Activated naive CD8-positive, alpha-beta T cell treated with anti-CD3 and anti-CD28 coated beads for 36 hours (primary cell): Measurements from ENCODE around the gene ZNF132. TPM values are rescaled to one million over a fixed set of nuclear protein-coding genes. Genes with fewer than 3 reads are reported as not detected.
"Not testable (repeated sequence)": the region's sequence is repeated elsewhere in the genome, so short reads cannot be mapped to it uniquely, and the experiment has no call there.

ENCODE experiments used
- DNase-seq: peaks from one replicate; pipeline ENCODE4 v3.0.0; 2021
- H3K27ac Mint-ChIP-seq: one replicate; pipeline ENCODE4 v1.8.0; 2022; ENCODE audit warnings: mild to moderate bottlenecking, moderate library complexity, mixed read lengths
- H3K27me3 Mint-ChIP-seq: one replicate; pipeline ENCODE4 v1.8.0; 2022; ENCODE audit warnings: mild to moderate bottlenecking, mixed read lengths
- H3K36me3 Mint-ChIP-seq: one replicate; pipeline ENCODE4 v1.8.0; 2021; ENCODE audit warnings: mild to moderate bottlenecking, mixed read lengths
- H3K4me1 Mint-ChIP-seq: one replicate; pipeline ENCODE4 v1.8.0; 2021; ENCODE audit warnings: mixed read lengths
- H3K4me3 Mint-ChIP-seq: one replicate; pipeline ENCODE4 v1.8.0; 2022; ENCODE audit warnings: mild to moderate bottlenecking, moderate library complexity, mixed read lengths
- H3K9me3 Mint-ChIP-seq: one replicate; pipeline ENCODE4 v1.8.0; 2022; ENCODE audit warnings: mixed read lengths
- total RNA-seq, 2 experiments: library from RNA; stranded (reverse); gene quantifications; one replicate each; pipeline ENCODE4 v1.2.3, GENCODE V29; 2021

ZNF132 gene
- total RNA-seq, 2 experiments from 2014 or later: 4.3 TPM

DNA sequence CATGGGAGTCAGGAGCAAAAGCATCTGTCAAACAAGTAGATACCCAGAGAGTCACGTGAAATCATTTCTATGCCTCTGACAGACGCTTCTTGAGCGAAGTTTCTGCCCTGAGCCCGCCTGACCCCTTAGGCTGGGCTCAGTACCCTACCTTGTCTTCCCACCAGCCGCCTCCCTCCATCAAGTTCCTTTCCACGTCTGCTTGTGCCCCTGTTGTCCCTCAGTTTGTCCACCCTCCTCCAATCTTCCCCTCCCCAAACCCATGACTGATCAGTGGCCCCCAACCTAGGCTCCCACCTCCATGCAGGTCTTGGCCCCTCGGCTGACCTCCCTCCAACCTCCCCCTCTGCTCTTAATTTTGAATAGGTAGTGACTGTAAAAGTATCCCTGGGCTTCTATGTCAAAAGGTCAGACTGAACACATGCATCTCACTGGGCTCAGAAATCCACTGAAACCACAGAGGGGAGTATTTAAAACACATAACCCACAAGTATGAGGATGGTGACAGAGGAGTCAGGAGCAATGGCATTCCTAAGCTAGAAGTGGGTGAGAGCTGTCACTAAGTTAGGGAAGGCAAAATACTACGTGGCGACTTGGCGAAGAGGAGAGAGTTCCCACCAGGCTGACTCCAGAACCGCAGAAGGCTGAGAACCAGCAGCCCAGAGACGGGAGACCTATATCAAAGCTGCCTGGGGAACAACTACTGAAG lies 34.5 kb upstream of the ZNF132 start:
- Mint-ChIP-seq H3K36me3 (peaks cover 9% of the 10 kb centered on the region), H3K9me3 (no peaks in the 10 kb centered on the region), H3K27me3 (no peaks in the 10 kb centered on the region), H3K4me1 (peaks cover 22% of the 10 kb centered on the region), H3K4me3 (peak overlapping the region; percentile 14), H3K27ac (peak overlapping the region; percentile 15)
- DNase-seq: no peak

DNA sequence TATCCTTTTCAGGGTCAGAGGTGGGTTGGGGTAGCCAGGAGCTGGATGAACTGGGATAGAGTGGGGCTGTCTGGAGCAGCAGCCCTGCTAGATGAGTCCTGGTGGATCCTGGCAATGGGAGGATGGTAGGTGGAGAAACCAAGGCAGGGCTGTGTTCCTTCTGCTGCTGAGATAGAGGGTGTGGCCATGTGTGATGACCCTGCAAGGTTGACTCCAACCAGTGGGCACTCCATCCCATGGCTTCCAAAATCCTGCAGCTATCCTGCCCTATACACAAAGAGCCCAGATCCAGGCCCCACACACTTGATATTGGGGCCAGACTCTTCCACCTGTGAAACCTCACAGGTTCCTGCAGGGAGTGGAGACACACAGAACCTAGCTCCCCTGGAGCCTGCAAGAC lies 33.8 kb upstream of the ZNF132 start:
- Mint-ChIP-seq H3K36me3 (peaks cover 9% of the 10 kb centered on the region), H3K4me3 (peak overlapping the region; percentile 14), H3K27me3 (no peaks in the 10 kb centered on the region), H3K27ac (no peak overlapping the region), H3K9me3 (no peaks in the 10 kb centered on the region), H3K4me1 (peaks cover 25% of the 10 kb centered on the region)
- DNase-seq: no peak

DNA sequence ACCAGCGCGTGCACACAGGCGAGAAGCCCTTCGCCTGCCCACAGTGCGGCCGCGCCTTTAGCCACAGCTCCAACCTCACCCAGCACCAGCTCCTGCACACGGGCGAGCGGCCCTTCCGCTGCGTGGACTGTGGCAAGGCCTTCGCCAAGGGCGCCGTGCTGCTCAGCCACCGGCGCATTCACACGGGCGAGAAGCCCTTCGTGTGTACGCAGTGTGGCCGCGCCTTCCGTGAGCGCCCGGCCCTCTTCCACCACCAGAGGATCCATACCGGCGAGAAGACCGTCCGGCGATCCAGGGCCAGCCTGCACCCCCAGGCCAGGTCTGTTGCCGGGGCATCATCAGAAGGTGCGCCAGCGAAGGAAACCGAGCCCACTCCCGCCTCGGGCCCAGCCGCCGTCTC lies 31.8 kb upstream of the ZNF132 start:
- Mint-ChIP-seq H3K27me3 (no peaks in the 10 kb centered on the region), H3K4me3 (no peak overlapping the region), H3K4me1 (peaks cover 33% of the 10 kb centered on the region), H3K36me3 (peaks cover 22% of the 10 kb centered on the region), H3K9me3 (no peaks in the 10 kb centered on the region), H3K27ac (no peak overlapping the region)
- DNase-seq: no peak

DNA sequence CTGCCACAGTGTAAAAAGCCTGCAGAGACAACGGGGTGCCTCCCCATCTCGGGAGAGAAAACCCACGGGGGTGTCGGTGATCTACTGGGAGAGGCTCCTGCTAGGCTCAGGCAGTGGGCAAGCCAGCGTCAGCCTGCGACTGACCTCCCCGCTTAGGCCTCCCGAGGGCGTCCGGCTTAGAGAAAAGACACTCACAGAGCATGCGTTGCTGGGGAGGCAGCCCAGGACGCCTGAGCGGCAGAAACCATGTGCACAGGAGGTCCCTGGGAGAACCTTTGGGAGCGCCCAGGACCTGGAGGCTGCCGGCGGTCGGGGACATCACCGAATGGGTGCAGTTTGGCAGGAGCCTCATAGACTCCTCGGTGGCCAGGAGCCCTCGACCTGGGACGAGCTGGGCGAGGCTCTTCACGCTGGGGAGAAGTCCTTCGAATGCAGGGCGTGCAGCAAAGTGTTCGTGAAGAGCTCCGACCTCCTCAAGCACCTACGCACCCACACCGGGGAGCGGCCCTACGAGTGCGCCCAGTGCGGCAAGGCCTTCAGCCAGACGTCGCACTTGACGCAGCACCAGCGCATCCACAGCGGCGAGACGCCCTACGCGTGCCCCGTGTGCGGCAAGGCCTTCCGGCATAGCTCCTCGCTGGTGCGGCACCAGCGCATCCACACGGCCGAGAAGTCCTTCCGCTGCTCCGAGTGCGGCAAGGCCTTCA lies 31.0 kb upstream of the ZNF132 start:
- not testable (repeated sequence) for H3K27me3 Mint-ChIP-seq, DNase-seq, H3K4me3 Mint-ChIP-seq, H3K9me3 Mint-ChIP-seq, H3K27ac Mint-ChIP-seq
- peaks cover 22% of the 10 kb centered on the region for H3K36me3 Mint-ChIP-seq
- H3K4me1 Mint-ChIP-seq: peaks cover 35% of the 10 kb centered on the region

DNA sequence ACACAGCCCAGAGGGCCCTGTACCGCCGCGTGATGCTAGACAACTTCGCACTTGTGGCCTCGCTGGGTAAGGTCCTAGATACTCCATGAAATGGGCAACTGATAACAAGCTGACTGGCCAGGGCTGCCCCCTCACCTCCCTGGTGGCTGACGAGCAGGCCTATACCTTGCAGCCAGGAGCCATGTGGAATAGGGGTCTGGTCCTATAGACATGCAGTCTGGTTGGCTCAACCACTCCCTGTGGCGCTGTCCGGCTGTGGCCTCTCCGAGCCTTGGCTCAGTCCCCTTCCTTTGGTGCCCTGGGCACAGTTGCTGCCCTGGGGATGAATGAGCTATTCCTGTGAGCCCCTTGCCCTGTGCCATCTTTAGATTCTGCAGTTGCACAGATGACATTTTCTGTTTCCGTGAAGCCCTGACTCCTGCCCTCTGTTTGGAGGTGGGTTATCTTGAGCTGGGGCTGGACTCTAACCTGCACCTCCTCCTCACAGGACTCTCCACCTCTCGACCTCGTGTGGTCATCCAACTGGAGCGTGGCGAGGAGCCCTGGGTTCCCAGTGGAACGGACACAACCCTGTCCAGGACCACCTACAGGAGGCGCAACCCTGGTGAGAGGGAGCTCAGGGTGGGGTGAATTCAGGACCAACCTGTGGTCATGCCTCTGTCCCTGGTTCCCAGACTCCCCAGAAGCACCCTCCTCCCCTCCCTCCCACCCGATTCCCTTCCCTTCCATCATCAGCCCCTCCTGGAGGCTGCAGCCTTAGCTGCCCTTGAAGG lies 29.5 kb upstream of the ZNF132 start:
- no peak for DNase-seq
- Mint-ChIP-seq H3K4me1 (peaks cover 27% of the 10 kb centered on the region), H3K9me3 (no peaks in the 10 kb centered on the region), H3K4me3 (peak overlapping the region; percentile 10), H3K27me3 (no peaks in the 10 kb centered on the region), H3K36me3 (peaks cover 22% of the 10 kb centered on the region), H3K27ac (no peak overlapping the region)

DNA sequence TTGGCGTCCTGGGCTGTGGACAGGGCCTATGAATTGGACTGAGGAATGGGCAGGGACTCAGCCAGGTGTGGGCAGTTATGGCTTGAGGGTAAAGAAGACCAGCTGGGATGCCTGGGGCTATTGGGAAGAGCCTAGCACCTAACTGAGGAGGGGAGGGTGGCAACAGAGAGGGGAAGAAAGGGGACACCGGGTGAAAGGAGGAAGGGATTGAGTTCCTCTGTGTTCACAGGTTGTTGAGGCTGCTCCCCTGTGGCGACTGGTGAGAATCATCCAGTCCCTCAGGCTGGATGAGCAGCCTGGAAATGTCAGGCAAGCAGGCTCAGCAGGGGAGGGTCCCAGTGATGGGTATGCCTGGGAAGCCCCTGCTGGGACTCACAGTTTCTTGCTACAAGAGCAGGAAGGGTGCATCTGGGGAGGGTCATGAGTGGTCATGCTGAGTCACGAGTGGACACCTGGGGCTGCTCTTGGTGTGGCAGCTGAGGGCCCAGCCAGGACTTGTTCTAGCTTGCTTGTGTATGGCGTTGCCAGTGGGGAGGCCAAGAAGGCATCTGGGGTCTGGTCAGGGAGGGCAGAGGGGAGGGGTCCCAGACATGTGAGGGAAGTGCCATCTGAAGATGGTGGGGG lies 28.4 kb upstream of the ZNF132 start:
- Mint-ChIP-seq H3K36me3 (peaks cover 22% of the 10 kb centered on the region), H3K27ac (peak overlapping the region; percentile 25), H3K9me3 (no peaks in the 10 kb centered on the region), H3K27me3 (no peaks in the 10 kb centered on the region), H3K4me1 (peaks cover 19% of the 10 kb centered on the region), H3K4me3 (peak overlapping the region; percentile 91)
- DNase-seq: no peak

DNA sequence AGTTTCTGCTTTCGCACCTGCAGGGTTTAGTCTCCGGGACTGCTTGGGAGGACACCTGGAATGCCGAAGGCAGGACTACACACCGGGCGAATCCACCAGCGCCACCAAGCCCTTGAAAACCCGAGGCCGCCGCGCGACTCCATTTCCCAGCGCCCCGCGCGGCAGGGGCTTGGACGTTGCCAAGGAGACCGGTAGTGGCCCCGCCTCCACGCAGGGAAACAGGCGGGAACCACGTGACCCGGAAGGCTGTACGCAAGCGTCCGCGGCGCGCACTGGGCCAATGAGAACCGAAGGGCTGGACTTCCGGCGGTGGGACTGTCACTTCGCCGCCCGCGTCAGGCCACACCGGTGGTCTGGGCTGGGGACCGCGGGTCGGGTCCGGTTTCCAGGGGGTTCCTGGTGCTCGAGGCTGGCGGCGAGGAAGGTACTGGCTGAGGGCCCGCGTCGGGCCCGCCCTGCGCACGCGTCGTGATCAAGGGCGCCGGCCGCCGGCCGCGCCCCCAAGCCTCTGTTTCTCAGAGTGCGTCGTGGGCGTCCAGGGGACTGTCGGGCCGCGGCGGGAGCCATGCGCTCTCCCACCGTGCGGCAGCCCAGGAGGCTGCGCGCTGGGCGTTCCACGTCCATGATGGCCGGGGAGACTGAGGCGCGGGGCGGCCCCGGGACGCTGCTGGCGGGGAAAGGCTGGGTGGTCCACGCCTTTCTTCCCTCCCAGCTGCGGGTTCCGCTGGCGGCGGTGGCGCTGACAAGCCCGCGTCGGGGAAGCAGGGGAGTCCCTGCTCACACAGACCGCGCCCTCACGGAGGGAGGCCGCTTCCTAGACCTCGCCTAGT lies 27.0 kb upstream of the ZNF132 start, which contains the start of gene ZNF324:
TSS of gene ZNF324 (plus strand) at position 321 of the 830 bp plus-strand sequence. CDS start 2,106 bp downstream, outside the sequence.
- H3K4me1 Mint-ChIP-seq: peaks cover 19% of the 10 kb centered on the region
- no peaks in the 10 kb centered on the region for H3K9me3 Mint-ChIP-seq
- no peaks in the 10 kb centered on the region for H3K27me3 Mint-ChIP-seq
- peaks cover 14% of the 10 kb centered on the region for H3K36me3 Mint-ChIP-seq
- DNase-seq: peak; percentile 98
- peak within 1 kb of the TSS; percentile 91 for H3K4me3 Mint-ChIP-seq
- H3K27ac Mint-ChIP-seq: peak within 1 kb of the TSS; percentile 77

DNA sequence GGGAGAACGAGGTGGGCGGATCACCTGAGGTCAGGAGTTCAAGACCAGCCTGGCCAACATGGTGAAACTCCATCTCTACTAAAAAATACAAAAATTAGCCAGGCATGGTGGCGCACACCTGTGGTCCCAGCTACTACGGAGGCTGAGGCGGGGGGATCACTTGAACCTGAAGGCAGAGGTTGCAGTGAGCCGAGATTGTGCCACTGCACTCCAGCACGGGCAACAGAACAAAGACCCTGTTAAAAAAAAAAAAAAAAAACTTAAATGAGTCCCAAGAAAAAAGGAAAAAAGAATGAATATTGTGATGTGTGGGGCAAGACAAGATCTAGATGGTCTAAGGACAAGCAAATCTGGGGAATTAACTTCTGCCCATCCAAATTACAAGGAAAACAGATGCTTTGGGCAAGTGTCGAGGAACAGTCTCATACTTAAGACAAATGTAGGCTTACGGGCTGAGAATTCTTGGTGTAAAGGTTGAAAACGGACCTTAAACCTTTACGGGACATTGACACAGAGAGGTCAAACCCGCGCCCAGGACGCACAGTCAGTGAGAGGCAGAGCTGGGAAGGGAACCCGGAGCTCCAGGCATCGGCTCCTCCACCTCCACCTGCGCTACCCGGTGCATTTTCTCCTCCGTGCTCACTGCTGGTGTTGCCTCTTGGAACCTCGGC lies 26.3 kb upstream of the ZNF132 start:
- Mint-ChIP-seq H3K4me3 (peak overlapping the region; percentile 91), H3K9me3 (no peaks in the 10 kb centered on the region), H3K36me3 (peaks cover 14% of the 10 kb centered on the region), H3K27ac (no peak overlapping the region), H3K27me3 (no peaks in the 10 kb centered on the region), H3K4me1 (peaks cover 19% of the 10 kb centered on the region)
- DNase-seq: no peak

DNA sequence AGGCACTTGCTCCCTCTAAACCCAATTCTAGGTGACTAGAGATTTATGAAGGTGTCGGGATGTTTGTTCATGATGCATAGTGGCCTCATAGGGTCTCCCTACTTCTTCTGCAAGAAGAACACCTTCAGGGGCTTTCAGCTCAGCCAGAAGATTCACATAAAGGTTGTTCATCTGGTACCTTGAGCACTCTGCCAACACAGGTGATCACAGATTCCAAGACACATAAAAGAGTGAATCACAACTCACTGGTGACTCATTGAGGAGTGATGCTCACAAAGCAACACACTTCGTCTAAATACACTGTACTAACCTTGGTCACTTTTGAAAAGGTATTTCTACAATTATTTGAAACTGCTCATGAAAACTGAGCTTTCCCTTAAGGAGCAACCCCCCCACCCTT lies 20.1 kb upstream of the ZNF132 start:
- H3K36me3 Mint-ChIP-seq: peaks cover 15% of the 10 kb centered on the region
- no peaks in the 10 kb centered on the region for H3K27me3 Mint-ChIP-seq
- H3K4me1 Mint-ChIP-seq: peaks cover 3% of the 10 kb centered on the region

DNA sequence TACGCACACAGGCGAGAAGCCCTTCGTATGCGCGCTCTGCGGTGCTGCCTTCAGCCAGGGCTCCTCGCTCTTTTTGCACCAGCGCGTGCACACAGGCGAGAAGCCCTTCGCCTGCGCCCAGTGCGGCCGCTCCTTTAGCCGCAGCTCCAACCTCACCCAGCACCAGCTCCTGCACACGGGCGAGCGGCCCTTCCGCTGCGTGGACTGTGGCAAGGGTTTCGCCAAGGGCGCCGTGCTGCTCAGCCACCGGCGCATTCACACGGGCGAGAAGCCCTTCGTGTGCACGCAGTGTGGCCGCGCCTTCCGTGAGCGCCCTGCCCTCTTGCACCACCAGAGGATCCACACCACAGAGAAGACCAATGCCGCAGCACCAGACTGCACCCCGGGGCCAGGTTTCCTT lies 16.2 kb upstream of the ZNF132 start:
- H3K9me3 Mint-ChIP-seq: no peaks in the 10 kb centered on the region
- H3K4me1 Mint-ChIP-seq: peaks cover 9% of the 10 kb centered on the region
- DNase-seq: no peak
- H3K4me3 Mint-ChIP-seq: no peak overlapping the region
- H3K27ac Mint-ChIP-seq: no peak overlapping the region
- H3K27me3 Mint-ChIP-seq: peaks cover 2% of the 10 kb centered on the region
- peaks cover 21% of the 10 kb centered on the region for H3K36me3 Mint-ChIP-seq

More for the DNA sequence above, 20.1 kb upstream of the ZNF132 start:
- DNase-seq: no peak
- no peak overlapping the region for H3K27ac Mint-ChIP-seq
- H3K4me3 Mint-ChIP-seq: no peak overlapping the region
- no peaks in the 10 kb centered on the region for H3K9me3 Mint-ChIP-seq

DNA sequence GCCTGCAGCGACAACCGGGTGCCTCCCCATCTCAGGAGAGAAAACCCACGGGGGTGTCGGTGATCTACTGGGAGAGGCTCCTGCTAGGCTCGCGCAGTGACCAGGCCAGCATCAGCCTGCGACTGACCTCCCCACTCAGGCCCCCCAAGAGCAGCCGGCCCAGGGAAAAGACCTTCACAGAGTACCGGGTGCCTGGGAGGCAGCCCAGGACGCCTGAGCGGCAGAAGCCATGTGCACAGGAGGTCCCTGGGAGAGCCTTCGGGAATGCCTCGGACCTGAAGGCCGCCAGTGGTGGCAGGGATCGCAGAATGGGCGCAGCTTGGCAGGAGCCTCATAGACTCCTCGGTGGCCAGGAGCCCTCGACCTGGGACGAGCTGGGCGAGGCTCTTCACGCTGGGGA lies 15.4 kb upstream of the ZNF132 start:
- Mint-ChIP-seq H3K27ac (no peak overlapping the region), H3K4me3 (no peak overlapping the region), H3K9me3 (no peaks in the 10 kb centered on the region), H3K36me3 (peaks cover 21% of the 10 kb centered on the region), H3K4me1 (peaks cover 14% of the 10 kb centered on the region), H3K27me3 (peaks cover 10% of the 10 kb centered on the region)
- DNase-seq: no peak

DNA sequence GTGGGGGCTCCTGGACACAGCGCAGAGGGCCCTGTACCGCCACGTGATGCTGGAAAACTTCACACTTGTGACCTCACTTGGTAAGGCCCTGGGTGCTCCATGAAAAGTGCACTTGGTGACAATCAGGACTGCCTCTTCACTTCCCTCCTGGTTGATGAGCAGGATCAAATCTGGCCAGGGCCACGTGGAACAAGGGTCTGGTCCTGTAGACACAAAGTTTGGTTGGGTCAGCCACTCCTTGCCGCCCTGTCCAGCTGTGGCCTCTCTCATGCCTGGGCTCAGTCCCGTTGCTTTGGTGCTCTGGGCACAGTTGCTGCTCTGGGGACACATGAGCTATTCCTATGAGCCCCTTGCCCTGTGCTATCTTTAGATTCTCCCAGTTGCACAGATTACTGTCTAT lies 13.8 kb upstream of the ZNF132 start:
- Mint-ChIP-seq H3K36me3 (peaks cover 18% of the 10 kb centered on the region), H3K9me3 (peaks cover 8% of the 10 kb centered on the region), H3K4me1 (peaks cover 14% of the 10 kb centered on the region), H3K27me3 (peaks cover 18% of the 10 kb centered on the region), H3K27ac (no peak overlapping the region), H3K4me3 (no peak overlapping the region)
- DNase-seq: no peak

DNA sequence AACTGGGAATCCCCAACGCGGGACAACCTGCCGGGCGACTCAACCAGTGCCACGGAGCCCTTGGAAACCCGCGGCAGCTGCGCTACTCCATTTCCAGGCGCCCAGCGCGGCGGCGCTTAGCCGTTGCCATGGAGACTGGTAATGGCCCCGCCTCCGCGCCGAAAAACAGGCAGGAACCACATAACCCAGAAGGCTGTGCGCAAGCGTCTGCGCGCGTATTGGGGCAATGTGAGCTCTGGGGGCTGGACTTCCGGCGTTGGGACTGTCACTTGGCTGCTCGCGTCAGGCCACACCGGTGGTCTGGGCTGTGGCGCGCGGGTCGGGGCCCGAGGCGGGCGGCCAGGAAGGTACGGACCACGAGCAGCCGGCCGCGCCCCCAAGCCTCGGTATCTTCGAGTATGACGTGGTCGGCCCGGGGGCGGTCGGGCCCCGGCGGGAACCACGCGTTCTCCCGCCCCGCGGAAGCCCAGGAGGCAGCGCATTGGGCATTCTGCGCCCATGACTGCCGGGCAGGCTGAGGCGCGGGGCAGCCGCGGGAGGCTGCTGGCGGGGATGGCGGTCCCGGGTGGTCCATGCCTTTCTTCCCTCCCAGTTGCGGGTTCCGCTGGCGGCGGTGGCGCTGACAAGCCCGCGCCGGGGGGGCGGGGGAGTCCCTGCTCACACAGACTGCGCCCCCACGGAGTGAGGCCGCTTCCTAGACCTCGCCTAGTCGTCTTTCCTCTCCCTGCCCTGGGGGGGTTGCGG lies 11.6 kb upstream of the ZNF132 start, which contains the start of gene ZNF324B:
TSS of gene ZNF324B (plus strand) at position 265 of the 744 bp plus-strand sequence. CDS start 2,080 bp downstream, outside the sequence.
- peaks cover 32% of the 10 kb centered on the region for H3K27me3 Mint-ChIP-seq
- peak within 1 kb of the TSS; percentile 63 for H3K27ac Mint-ChIP-seq
- H3K9me3 Mint-ChIP-seq: peaks cover 14% of the 10 kb centered on the region
- H3K4me3 Mint-ChIP-seq: peak within 1 kb of the TSS; percentile 85
- DNase-seq: peak; percentile 97
- peaks cover 12% of the 10 kb centered on the region for H3K36me3 Mint-ChIP-seq
- peaks cover 14% of the 10 kb centered on the region for H3K4me1 Mint-ChIP-seq
